ENCODE data around the gene METTL9.
"Not testable (repeated sequence)": the region's sequence is repeated elsewhere in the genome, so short reads cannot be mapped to it uniquely, and the experiment has no call there.

Gene METTL9

GRCh38 chr16:21570676-21571017, 28.7 kb upstream of the METTL9 start:
- DNase-seq (ENCODE audit: low read depth): no peak
- no peak for TF ChIP-seq CTCF (IDR thresholded peaks at IDR 0.05; ENCODE audit: insufficient read depth, low read depth, low read length, missing control alignments)
- no peak overlapping the region for H3K4me3 ChIP-seq (ENCODE audit: low read depth, low read length)

GRCh38 chr16:21573506-21573905, 25.9 kb upstream of the METTL9 start:
- H3K4me3 ChIP-seq (ENCODE audit: low read depth, low read length); DNase-seq (ENCODE audit: low read depth): not testable (repeated sequence)

GRCh38 chr16:21574372-21574771, 25.0 kb upstream of the METTL9 start:
- DNase-seq (ENCODE audit: low read depth): no peak
- no peak overlapping the region for H3K4me3 ChIP-seq (ENCODE audit: low read depth, low read length)
- no peak for TF ChIP-seq CTCF (IDR thresholded peaks at IDR 0.05; ENCODE audit: insufficient read depth, low read depth, low read length, missing control alignments)

DNA sequence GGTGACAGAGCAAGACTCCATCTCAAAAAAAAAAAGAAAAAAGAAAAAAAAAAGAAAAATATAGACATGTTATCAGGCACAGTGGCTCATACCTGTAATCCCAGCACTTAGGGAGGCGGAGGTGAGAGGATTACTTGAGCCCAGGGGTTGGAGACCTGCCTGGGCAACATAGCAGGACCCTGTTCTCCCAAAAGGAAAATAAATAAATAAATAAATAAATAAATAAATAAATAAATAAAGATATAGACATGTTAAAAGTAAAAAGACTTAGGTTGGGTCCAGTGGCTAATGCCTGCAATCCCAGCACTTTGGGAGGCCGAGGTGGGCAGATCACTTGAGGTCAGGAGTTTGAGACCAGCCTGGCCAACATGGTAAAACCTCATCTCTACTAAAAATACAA, 23.1 kb upstream of the METTL9 start:
- not testable (repeated sequence) for H3K4me3 ChIP-seq (ENCODE audit: low read depth, low read length); DNase-seq (ENCODE audit: low read depth)

DNA sequence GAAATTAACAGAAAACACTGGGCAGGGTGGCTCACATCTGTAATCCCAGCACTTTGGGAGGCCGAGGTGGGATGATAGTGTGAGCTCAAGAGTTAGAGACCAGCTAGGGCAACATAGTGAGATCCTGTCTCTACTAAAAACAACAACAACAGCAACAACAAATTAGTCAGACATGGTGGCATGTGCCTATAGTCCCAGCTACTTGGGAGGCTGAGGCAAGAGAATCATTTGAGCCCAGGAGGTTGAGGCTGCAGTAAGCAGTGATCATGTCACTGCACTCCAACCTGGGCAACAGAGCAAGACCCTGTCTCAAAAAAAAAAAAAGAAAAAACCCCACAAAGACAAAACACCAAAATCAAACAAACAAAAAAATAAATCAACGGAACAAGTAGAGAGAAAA, 21.9 kb upstream of the METTL9 start:
- not testable (repeated sequence) for DNase-seq (ENCODE audit: low read depth); H3K4me3 ChIP-seq (ENCODE audit: low read depth, low read length)

DNA sequence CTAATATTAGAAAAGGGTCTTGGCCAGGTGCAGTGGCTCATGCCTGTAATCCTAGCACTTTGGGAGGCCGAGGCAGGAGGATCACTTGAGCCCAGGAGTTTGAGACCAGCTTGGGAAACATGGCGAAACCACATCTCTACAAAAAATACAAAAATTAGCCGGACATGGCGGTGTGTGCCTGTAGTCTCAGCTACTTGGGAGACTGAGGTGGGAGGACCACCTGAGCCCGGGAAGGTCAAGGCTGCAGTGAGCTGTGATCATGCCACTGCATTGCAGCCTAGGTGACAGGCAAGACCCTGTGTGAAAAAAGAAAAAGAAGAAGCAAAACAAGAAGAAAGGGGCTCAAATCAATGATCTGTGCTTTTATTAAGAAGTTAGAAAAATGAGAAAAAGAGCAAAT, 21.1 kb upstream of the METTL9 start:
- DNase-seq (ENCODE audit: low read depth); H3K4me3 ChIP-seq (ENCODE audit: low read depth, low read length): not testable (repeated sequence)

GRCh38 chr16:21580131-21580530, 19.2 kb upstream of the METTL9 start:
- H3K4me3 ChIP-seq (ENCODE audit: low read depth, low read length); DNase-seq (ENCODE audit: low read depth): not testable (repeated sequence)

DNA sequence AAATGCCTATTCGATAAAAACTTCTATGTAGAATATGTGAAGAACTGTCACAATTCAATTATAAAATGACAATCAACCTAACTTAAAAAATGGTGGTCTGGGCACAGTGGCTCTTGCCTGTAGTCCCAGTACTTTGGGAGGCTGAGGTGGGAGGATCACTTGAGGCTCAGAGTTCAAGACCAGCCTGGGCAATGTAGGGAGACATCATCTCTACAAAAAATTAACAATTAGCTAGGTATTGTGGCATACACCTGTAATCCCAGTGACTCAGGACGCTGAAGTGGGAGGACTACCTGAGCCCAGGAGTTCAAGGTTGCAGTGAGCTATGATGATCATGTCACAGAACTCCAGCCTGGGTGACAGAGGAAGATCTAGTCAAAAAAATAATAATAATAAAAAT, 18.6 kb upstream of the METTL9 start:
- TF ChIP-seq CTCF (IDR thresholded peaks at IDR 0.05; ENCODE audit: insufficient read depth, low read depth, low read length, missing control alignments): no peak
- DNase-seq (ENCODE audit: low read depth): no peak
- H3K4me3 ChIP-seq (ENCODE audit: low read depth, low read length): no peak overlapping the region

DNA sequence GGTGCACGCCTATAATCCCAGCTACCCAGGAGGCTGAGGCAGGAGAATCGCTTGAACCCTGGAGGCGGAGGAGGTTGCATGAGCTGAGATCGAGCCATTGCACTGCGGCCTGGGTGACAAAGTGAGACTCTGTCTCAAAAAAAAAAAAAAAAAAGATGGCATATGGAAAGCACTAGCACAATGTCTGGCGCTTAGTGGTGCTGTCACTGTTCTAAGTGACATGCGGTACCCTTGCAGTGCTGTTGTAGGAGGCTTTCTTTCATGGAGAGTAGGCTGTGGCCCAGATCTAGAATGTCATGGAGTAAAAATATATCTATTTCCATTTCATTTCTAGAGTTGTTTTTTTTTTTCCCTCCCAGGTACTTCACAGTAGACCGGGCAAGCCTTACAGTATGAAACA, 14.6 kb upstream of the METTL9 start:
- DNase-seq (ENCODE audit: low read depth): no peak
- no peak overlapping the region for H3K4me3 ChIP-seq (ENCODE audit: low read depth, low read length)
- no peak for TF ChIP-seq CTCF (IDR thresholded peaks at IDR 0.05; ENCODE audit: insufficient read depth, low read depth, low read length, missing control alignments)

DNA sequence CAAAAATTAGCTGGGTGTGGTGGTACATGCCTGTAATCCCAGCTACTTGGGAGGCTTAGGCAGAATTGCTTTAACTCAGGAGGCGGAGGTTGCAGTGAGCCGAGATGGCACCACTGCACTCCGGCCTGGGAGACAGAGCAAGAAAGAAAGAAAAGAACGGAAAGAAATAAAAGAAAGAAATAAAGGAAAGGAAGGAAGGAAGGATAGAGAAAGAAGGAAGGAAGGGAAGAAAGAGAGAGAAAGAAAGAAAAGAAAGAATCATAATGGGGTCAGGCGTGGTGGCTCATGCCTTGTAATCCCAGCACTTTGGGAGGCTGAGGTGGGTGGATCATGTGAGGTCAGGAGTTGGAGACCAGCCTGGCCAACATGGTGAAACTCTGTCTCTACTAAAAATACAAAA, 10.8 kb upstream of the METTL9 start:
- not testable (repeated sequence) for DNase-seq (ENCODE audit: low read depth); H3K4me3 ChIP-seq (ENCODE audit: low read depth, low read length)

GRCh38 chr16:21589551-21589950, 9.8 kb upstream of the METTL9 start:
- H3K4me3 ChIP-seq (ENCODE audit: low read depth, low read length): no peak overlapping the region
- DNase-seq (ENCODE audit: low read depth): no peak
- no peak for TF ChIP-seq CTCF (IDR thresholded peaks at IDR 0.05; ENCODE audit: insufficient read depth, low read depth, low read length, missing control alignments)
